SK-N-SH treated with all-trans-retinoic acid at 6 μM for 48 hours (cell line): Measurements from ENCODE around the gene GK2.

Experiments used
- ATAC-seq: fragments of 200-7000 bp; cut with Tn5 transposase; 3 replicates; pipeline ENCODE4 v1.9.1; 2020; ENCODE audit warnings: mild to moderate bottlenecking, moderate library complexity
- ARNTL ChIP-seq: fragments of 450-650 bp; formaldehyde crosslinking; IDR thresholded peaks from 2 replicates; pipeline ENCODE4 v1.5.0; 2020; ENCODE audit warnings: low read depth, mild to moderate bottlenecking, moderate library complexity, borderline replicate concordance
- BACH2 ChIP-seq: fragments of 250-450 bp; sonication (Bioruptor Pico); IDR thresholded peaks from 2 replicates; pipeline ENCODE4 v1.9.0; 2021; ENCODE audit warnings: mild to moderate bottlenecking, borderline replicate concordance
- CSDC2 ChIP-seq: fragments of 250-450 bp; sonication (Bioruptor Pico); IDR thresholded peaks from 2 replicates; pipeline ENCODE4 v1.5.0; 2020; ENCODE audit warnings: mild to moderate bottlenecking, moderate library complexity
- ESRRG ChIP-seq: fragments of 250-450 bp; sonication (Bioruptor Pico); IDR thresholded peaks from 2 replicates; pipeline ENCODE4 v1.6.1; 2021; ENCODE audit warnings: mild to moderate bottlenecking
- GLIS3 ChIP-seq: fragments of 250-450 bp; sonication (Bioruptor Pico); IDR thresholded peaks from 2 replicates; pipeline ENCODE4 v1.5.0; 2020; ENCODE audit warnings: mild to moderate bottlenecking, moderate library complexity
- ISL1 ChIP-seq: fragments of 250-450 bp; sonication (Bioruptor Pico); IDR thresholded peaks from 2 replicates; pipeline ENCODE4 v2.1.2; 2022; ENCODE audit warnings: mild to moderate bottlenecking, moderate library complexity
- OSR1 ChIP-seq: fragments of 250-450 bp; sonication (Bioruptor Pico); IDR thresholded peaks from 2 replicates; pipeline ENCODE4 v1.8.0; 2022; ENCODE audit warnings: moderate library complexity, mild to moderate bottlenecking, inconsistent platforms
- PPARA ChIP-seq: fragments of 250-450 bp; sonication (Bioruptor Pico); IDR thresholded peaks from 2 replicates; pipeline ENCODE4 v1.5.0; 2020; ENCODE audit warnings: mild to moderate bottlenecking, borderline replicate concordance
- RARB ChIP-seq: fragments of 250-450 bp; sonication (Bioruptor Pico); IDR thresholded peaks from 2 replicates; pipeline ENCODE4 v1.8.0; 2021; ENCODE audit warnings: mild to moderate bottlenecking, moderate library complexity
- SNAI2 ChIP-seq: fragments of 250-450 bp; sonication (Bioruptor Pico); IDR thresholded peaks from 2 replicates; pipeline ENCODE4 v1.5.0; 2020; ENCODE audit warnings: mild to moderate bottlenecking, moderate library complexity
- TCF4 ChIP-seq: fragments of 250-450 bp; sonication (Bioruptor Pico); IDR thresholded peaks from 2 replicates; pipeline ENCODE4 v1.8.0; 2021; ENCODE audit warnings: mild to moderate bottlenecking, moderate library complexity, borderline replicate concordance
- TOX ChIP-seq: fragments of 250-450 bp; sonication (Bioruptor Pico); IDR thresholded peaks from 2 replicates; pipeline ENCODE4 v1.8.0; 2021; ENCODE audit warnings: mild to moderate bottlenecking, moderate library complexity, borderline replicate concordance
- ZC3H10 ChIP-seq: fragments of 250-450 bp; sonication (Bioruptor Pico); IDR thresholded peaks from 2 replicates; pipeline ENCODE4 v1.5.1; 2021; ENCODE audit warnings: mild to moderate bottlenecking, moderate library complexity
- ZFP3 ChIP-seq: fragments of 250-450 bp; sonication (Bioruptor Pico); IDR thresholded peaks from 2 replicates; pipeline ENCODE4 v1.5.0; 2020; ENCODE audit warnings: mild to moderate bottlenecking, moderate library complexity
- ZFP30 ChIP-seq: fragments of 450-650 bp; formaldehyde crosslinking; IDR thresholded peaks from 2 replicates; pipeline ENCODE4 v1.5.0; 2022; ENCODE audit warnings: mild to moderate bottlenecking, moderate library complexity
- ZNF565 ChIP-seq: fragments of 450-650 bp; formaldehyde crosslinking; conservative IDR thresholded peaks from 2 replicates; pipeline ENCODE4 v1.5.0; 2020; ENCODE audit warnings: low read depth, mild to moderate bottlenecking, moderate library complexity
- ZNF70 ChIP-seq: fragments of 450-650 bp; formaldehyde crosslinking; IDR thresholded peaks from 2 replicates; pipeline ENCODE4 v1.5.0; 2020; ENCODE audit warnings: mild to moderate bottlenecking, moderate library complexity
- ZNF8 ChIP-seq: fragments of 450-650 bp; formaldehyde crosslinking; IDR thresholded peaks from 2 replicates; pipeline ENCODE4 v1.5.0; 2020; ENCODE audit warnings: mild to moderate bottlenecking, moderate library complexity
- TF ChIP-seq, protein P1 (sequence below): fragments of 250-450 bp; sonication (Bioruptor Pico); IDR thresholded peaks from 2 replicates; pipeline ENCODE4 v1.5.1; 2021; ENCODE audit warnings: mild to moderate bottlenecking, moderate library complexity
- TF ChIP-seq, protein P2 (sequence below): fragments of 250-450 bp; sonication (Bioruptor Pico); IDR thresholded peaks from 2 replicates; pipeline ENCODE4 v1.8.0; 2020; ENCODE audit warnings: mild to moderate bottlenecking, moderate library complexity, borderline replicate concordance
- TF ChIP-seq, protein P3 (sequence below): fragments of 250-450 bp; sonication (Bioruptor Pico); IDR thresholded peaks from 2 replicates; pipeline ENCODE4 v1.5.0; 2020; ENCODE audit warnings: mild to moderate bottlenecking, moderate library complexity
- TF ChIP-seq, protein P4 (sequence below): fragments of 250-450 bp; sonication (Bioruptor Pico); IDR thresholded peaks from 2 replicates; pipeline ENCODE4 v1.8.0; 2021; ENCODE audit warnings: low read depth, mild to moderate bottlenecking, moderate library complexity, borderline replicate concordance

Gene GK2

DNA sequence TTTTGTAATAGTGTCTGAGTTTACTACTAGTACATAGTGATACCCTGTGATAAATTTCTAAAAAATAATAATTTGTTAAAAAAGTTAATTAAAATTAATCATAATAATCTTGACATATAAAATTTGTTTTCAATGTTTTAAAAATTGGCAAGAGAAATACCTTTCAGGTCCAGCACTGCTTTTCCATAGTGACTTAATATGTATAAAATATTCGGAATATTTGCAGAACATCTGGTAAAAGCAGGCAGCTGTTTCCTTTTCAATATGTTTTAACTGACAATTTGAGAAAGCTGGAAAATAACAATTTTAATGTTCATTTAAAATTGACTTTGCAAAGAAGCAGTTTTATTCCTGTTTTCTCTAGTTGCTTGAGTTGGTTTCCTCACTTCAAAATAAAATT is 17.6 kb upstream of the GK2 start:
- TF ChIP-seq GLIS3 (CRISPR knock-in tag) = no peak
- TF ChIP-seq RARB (CRISPR knock-in tag) = no peak
- no peak for TF ChIP-seq ZC3H10
- TF ChIP-seq ZNF8 (CRISPR knock-in tag) = no peak
- no peak for TF ChIP-seq TOX
- TF ChIP-seq, protein P1, sequence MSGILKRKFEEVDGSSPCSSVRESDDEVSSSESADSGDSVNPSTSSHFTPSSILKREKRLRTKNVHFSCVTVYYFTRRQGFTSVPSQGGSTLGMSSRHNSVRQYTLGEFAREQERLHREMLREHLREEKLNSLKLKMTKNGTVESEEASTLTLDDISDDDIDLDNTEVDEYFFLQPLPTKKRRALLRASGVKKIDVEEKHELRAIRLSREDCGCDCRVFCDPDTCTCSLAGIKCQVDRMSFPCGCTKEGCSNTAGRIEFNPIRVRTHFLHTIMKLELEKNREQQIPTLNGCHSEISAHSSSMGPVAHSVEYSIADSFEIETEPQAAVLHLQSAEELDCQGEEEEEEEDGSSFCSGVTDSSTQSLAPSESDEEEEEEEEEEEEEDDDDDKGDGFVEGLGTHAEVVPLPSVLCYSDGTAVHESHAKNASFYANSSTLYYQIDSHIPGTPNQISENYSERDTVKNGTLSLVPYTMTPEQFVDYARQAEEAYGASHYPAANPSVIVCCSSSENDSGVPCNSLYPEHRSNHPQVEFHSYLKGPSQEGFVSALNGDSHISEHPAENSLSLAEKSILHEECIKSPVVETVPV (CRISPR knock-in tag) = no peak
- no peak for TF ChIP-seq CSDC2 (CRISPR knock-in tag)
- no peak for TF ChIP-seq ZNF565 (CRISPR knock-in tag)
- no peak for TF ChIP-seq ARNTL (CRISPR knock-in tag)
- TF ChIP-seq OSR1 (CRISPR knock-in tag) = no peak
- no peak for TF ChIP-seq ZNF70 (CRISPR knock-in tag)
- TF ChIP-seq, protein P2, sequence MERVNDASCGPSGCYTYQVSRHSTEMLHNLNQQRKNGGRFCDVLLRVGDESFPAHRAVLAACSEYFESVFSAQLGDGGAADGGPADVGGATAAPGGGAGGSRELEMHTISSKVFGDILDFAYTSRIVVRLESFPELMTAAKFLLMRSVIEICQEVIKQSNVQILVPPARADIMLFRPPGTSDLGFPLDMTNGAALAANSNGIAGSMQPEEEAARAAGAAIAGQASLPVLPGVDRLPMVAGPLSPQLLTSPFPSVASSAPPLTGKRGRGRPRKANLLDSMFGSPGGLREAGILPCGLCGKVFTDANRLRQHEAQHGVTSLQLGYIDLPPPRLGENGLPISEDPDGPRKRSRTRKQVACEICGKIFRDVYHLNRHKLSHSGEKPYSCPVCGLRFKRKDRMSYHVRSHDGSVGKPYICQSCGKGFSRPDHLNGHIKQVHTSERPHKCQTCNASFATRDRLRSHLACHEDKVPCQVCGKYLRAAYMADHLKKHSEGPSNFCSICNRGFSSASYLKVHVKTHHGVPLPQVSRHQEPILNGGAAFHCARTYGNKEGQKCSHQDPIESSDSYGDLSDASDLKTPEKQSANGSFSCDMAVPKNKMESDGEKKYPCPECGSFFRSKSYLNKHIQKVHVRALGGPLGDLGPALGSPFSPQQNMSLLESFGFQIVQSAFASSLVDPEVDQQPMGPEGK (CRISPR knock-in tag) = no peak
- TF ChIP-seq, protein P3, sequence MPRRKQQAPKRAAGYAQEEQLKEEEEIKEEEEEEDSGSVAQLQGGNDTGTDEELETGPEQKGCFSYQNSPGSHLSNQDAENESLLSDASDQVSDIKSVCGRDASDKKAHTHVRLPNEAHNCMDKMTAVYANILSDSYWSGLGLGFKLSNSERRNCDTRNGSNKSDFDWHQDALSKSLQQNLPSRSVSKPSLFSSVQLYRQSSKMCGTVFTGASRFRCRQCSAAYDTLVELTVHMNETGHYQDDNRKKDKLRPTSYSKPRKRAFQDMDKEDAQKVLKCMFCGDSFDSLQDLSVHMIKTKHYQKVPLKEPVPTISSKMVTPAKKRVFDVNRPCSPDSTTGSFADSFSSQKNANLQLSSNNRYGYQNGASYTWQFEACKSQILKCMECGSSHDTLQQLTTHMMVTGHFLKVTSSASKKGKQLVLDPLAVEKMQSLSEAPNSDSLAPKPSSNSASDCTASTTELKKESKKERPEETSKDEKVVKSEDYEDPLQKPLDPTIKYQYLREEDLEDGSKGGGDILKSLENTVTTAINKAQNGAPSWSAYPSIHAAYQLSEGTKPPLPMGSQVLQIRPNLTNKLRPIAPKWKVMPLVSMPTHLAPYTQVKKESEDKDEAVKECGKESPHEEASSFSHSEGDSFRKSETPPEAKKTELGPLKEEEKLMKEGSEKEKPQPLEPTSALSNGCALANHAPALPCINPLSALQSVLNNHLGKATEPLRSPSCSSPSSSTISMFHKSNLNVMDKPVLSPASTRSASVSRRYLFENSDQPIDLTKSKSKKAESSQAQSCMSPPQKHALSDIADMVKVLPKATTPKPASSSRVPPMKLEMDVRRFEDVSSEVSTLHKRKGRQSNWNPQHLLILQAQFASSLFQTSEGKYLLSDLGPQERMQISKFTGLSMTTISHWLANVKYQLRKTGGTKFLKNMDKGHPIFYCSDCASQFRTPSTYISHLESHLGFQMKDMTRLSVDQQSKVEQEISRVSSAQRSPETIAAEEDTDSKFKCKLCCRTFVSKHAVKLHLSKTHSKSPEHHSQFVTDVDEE (CRISPR knock-in tag) = no peak
- ATAC-seq = no peak

DNA sequence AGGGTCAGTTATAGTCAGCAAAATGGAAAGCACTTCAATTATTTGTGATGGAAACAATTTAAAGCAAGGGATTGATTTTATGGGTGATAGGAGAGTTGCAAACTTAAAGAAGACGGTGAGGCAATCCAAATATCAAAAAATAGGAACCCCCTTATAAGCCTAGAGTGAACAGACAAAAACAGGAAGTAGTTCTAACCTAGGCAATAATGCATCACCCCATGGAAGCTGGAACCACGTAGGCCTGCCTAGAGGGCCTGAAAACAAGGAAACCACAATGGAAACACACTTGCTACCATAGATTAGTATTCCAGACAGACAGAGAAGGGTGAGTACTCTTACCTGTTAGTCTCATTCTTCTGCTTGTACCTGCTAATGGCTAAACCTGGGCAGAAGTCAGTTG is 13.5 kb upstream of the GK2 start:
- TF ChIP-seq TOX (no peak), RARB (CRISPR knock-in tag) (no peak), TCF4 (CRISPR knock-in tag) (no peak), ZFP3 (no peak), ZFP30 (no peak), SNAI2 (CRISPR knock-in tag) (no peak), ARNTL (CRISPR knock-in tag) (no peak), ZC3H10 (no peak), GLIS3 (CRISPR knock-in tag) (no peak), PPARA (CRISPR knock-in tag) (no peak), ISL1 (CRISPR knock-in tag) (no peak), ZNF565 (CRISPR knock-in tag) (no peak), CSDC2 (CRISPR knock-in tag) (no peak)
- no peak for ATAC-seq

DNA sequence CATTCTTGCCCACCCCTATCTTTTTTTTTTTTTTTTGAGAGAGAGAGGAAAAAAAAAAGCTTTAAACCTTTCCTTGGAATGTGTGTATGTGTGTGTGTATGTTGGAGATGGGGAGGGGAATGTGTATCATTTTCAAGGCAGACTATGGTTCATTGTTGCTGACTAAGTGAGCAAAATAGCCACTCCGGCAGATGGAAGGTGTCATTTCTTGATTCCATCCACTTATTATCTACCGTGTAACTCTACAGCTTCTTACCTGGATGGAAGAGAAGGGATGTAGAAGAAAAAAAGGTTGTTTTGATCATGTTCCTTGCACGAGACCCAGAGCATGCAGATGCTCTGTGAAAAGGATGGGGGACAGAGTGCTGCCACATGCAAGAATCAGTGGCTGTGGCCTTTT is 5.9 kb upstream of the GK2 start:
- ATAC-seq = no peak
- no peak for TF ChIP-seq ARNTL (CRISPR knock-in tag)
- TF ChIP-seq GLIS3 (CRISPR knock-in tag) = no peak
- TF ChIP-seq CSDC2 (CRISPR knock-in tag) = no peak
- TF ChIP-seq RARB (CRISPR knock-in tag) = no peak
- no peak for TF ChIP-seq ISL1 (CRISPR knock-in tag)
- TF ChIP-seq, protein P2 (CRISPR knock-in tag) = no peak
- no peak for TF ChIP-seq ESRRG (CRISPR knock-in tag)
- TF ChIP-seq, protein P4, sequence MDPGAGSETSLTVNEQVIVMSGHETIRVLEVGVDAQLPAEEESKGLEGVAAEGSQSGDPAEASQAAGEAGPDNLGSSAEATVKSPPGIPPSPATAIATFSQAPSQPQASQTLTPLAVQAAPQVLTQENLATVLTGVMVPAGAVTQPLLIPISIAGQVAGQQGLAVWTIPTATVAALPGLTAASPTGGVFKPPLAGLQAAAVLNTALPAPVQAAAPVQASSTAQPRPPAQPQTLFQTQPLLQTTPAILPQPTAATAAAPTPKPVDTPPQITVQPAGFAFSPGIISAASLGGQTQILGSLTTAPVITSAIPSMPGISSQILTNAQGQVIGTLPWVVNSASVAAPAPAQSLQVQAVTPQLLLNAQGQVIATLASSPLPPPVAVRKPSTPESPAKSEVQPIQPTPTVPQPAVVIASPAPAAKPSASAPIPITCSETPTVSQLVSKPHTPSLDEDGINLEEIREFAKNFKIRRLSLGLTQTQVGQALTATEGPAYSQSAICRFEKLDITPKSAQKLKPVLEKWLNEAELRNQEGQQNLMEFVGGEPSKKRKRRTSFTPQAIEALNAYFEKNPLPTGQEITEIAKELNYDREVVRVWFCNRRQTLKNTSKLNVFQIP (CRISPR knock-in tag) = no peak
- no peak for TF ChIP-seq BACH2
- TF ChIP-seq, protein P3 (CRISPR knock-in tag) = no peak
- TF ChIP-seq SNAI2 (CRISPR knock-in tag) = no peak
- TF ChIP-seq TCF4 (CRISPR knock-in tag) = no peak
- TF ChIP-seq PPARA (CRISPR knock-in tag) = no peak
- TF ChIP-seq, protein P1 (CRISPR knock-in tag) = no peak
- TF ChIP-seq ZNF70 (CRISPR knock-in tag) = no peak
